Heart right ventricle (tissue), 16 donors: ENCODE results near the gene ARHGEF7. TPM values are rescaled to one million over a fixed set of nuclear protein-coding genes. Genes with fewer than 3 reads are reported as not detected.

ENCODE experiments used
- ATAC-seq, 8 donors: fragments of 200-7000 bp; cut with Tn5 transposase; one replicate each; pipeline ENCODE4 v1.9.1; 2020; ENCODE audit warnings: mild to moderate bottlenecking in 8 of 8, moderate library complexity in 8 of 8, moderate number of reproducible peaks in 1 of 8
- DNase-seq, 2 donors: peaks; one replicate each; pipeline ENCODE4 v3.0.0-alpha.2; 2020
- H3K27ac ChIP-seq, 10 donors: fragments of 200-600 bp; sonication (generic) in 2 of 10; one replicate each; pipeline versions ENCODE4 v1.5.0 to v1.8.0; 2020 to 2022; ENCODE audit warnings: mild to moderate bottlenecking in 3 of 10
- H3K27me3 ChIP-seq, 7 donors: fragments of 200-600 bp; one replicate each; pipeline ENCODE4 v1.8.0; 2021 to 2022; ENCODE audit warnings: mild to moderate bottlenecking in 2 of 7
- H3K36me3 ChIP-seq, 9 donors: fragments of 200-600 bp; sonication (generic) in 1 of 9; one replicate each; pipeline versions ENCODE4 v1.5.0 to v1.8.0; 2020 to 2022; ENCODE audit warnings: mild to moderate bottlenecking in 2 of 9
- H3K4me1 ChIP-seq, 9 donors: fragments of 200-600 bp; sonication (generic) in 1 of 9; one replicate each; pipeline versions ENCODE4 v1.5.0 to v1.8.0; 2020 to 2022; ENCODE audit warnings: mild to moderate bottlenecking in 4 of 9
- H3K4me3 ChIP-seq, 10 donors: fragments of 200-600 bp; sonication (generic) in 2 of 10; one replicate each; pipeline versions ENCODE4 v1.5.0 to v1.8.0; 2020 to 2022; ENCODE audit warnings: mild to moderate bottlenecking in 7 of 10, moderate library complexity in 2 of 10
- H3K9me3 ChIP-seq, 11 donors: fragments of 200-600 bp in 10 of 11; sonication (generic) in 2 of 11; one replicate each; pipeline versions ENCODE4 v1.5.0 to v1.8.0; 2013 to 2022; ENCODE audit warnings: mild to moderate bottlenecking in 2 of 11, control low read depth in 1 of 11, moderate library complexity in 1 of 11
- CTCF ChIP-seq, 9 donors: fragments of 200-600 bp; sonication (generic) in 2 of 9; IDR thresholded peaks; one replicate each; pipeline versions ENCODE4 v1.5.0 to v1.8.0; 2021 to 2022; ENCODE audit warnings: antibody characterized with exemption in 9 of 9, mild to moderate bottlenecking in 5 of 9, moderate library complexity in 1 of 9
- WGBS, 2 donors: extraction: QIAGEN DNeasy Blood & Tissue Kit; methylation state at CpG; one replicate each; pipeline ENCODE4 v1.1.7; 2013; ENCODE audit warnings: inconsistent platforms in 1 of 2; 5-methylcytosine and 5-hydroxymethylcytosine counted together
- intact Hi-C, 10 donors: fragments of 100-400 bp; cut with DNase I; formaldehyde crosslinking; loops; one replicate each; pipeline versions ENCODE4 v1.11.1 to v1.14.2; 2022
- polyA plus RNA-seq, 2 donors: library from polyadenylated mRNA; stranded (reverse); fragments of 200-250 nt; gene quantifications; one replicate each; pipeline ENCODE4 v1.2.3, GENCODE V29; 2013
- total RNA-seq, 10 donors: library from RNA; stranded (reverse); fragmentation: NEBNext Ultra II Directional in 3 of 10; extraction: Animal tissue kit (Norgen Biotek cat#: 25700) in 3 of 10; gene quantifications; one replicate each; pipeline versions ENCODE4 v1.2.1 to v1.2.4, GENCODE V29; 2021 to 2023
- donor health status: Arrhythmogenic right ventricular cardiomyopathy.
- donor health status: ischemic (EF 13 %, LVEDD 7.1; RV severe dilation, severe dysfunction).
- donor health status: healthy with polysubstance abuse.
- donor health status: DM: no; HTN: yes; CAD: no.
- donor health status: DM: no; HTN: no; CAD: no.
- donor health status: ischemic (EF 25% LVEDD 6.9; RV normal size, moderate dysfunction).
- donor health status: ischemic (EF 25% LVEDD 5.7; RV mildly dilated, moderate dysfunction).
- donor health status: healthy.
- donor health status: DM: yes; HTN: yes; CAD: no.
- donor health status: Ischemic cardiomyopathy.
- donor health status: ischemic (EF 35%, LVEDD 5.7; RV mildly dilated, moderate dysfunction).
- donor health status: nonischemic (EF 11% LVEDD 7.7; RV severe dilation, severe dysfunction).
- donor health status: DM: yes; HTN: yes; CAD: no.
- donor health status: PGD.
- donor health status: ischemic (EF 29% LVEDD 5.4; RV normal size, mild dysfunction).
- donor health status: nonischemic (EF 23%, LVEDD 6.1; RV moderate dilation, normal function).

The ARHGEF7 gene
- total and polyA plus RNA-seq, 12 donors = 18.4 to 56.6 (median 43.1) TPM

GRCh38 chr13:111318386-111318785, 203.3 kb downstream of the ARHGEF7 start:
- H3K27me3 ChIP-seq = no peaks in the 10 kb centered on the region
- H3K9me3 ChIP-seq = peaks cover 0 to under 1% (median 0%) of the 10 kb centered on the region in 11 donors
- no peaks in the 10 kb centered on the region for H3K4me1 ChIP-seq
- no peak for DNase-seq
- intact Hi-C loops = no loop called here
- peaks cover 0 to 19% (median 0%) of the 10 kb centered on the region in 9 donors for H3K36me3 ChIP-seq
- ATAC-seq = no peak
- no peak for TF ChIP-seq CTCF (IDR thresholded peaks at IDR 0.05)
- no peak overlapping the region for H3K27ac ChIP-seq
- 63 to 88% methylated on average over 13 of the region's 13 CpGs for WGBS, 2 donors
- no peak overlapping the region for H3K4me3 ChIP-seq

GRCh38 chr13:111319521-111319920, 204.4 kb downstream of the ARHGEF7 start:
- DNase-seq = no peak

GRCh38 chr13:111319998-111320911, 205.1 kb downstream of the ARHGEF7 start, which contains the start of gene TEX29:
Gene TEX29 (plus strand): TSS chr13:111320642. CDS start chr13:111320891, 249 bp downstream.
- WGBS, 2 donors = 70 to 80% methylated on average over 35 of the region's 35 CpGs
- Histone ChIP-seq H3K9me3 (no peaks in the 10 kb centered on the region), H3K4me1 (no peaks in the 10 kb centered on the region), H3K36me3 (peaks cover 0 to 19% (median 0%) of the 10 kb centered on the region in 9 donors), H3K27ac (no peak within 1 kb of the TSS), H3K4me3 (no peak within 1 kb of the TSS), H3K27me3 (peaks cover 0 to 4% (median 0%) of the 10 kb centered on the region in 7 donors)
- TF ChIP-seq CTCF (IDR thresholded peaks at IDR 0.05) = no peak
- no peak for ATAC-seq
- DNase-seq = no peak
- intact Hi-C loops = no loop called here

More at GRCh38 chr13:111319521-111319920, 204.4 kb downstream of the ARHGEF7 start:
- ATAC-seq = no peak
- Histone ChIP-seq H3K36me3 (peaks cover 0 to 19% (median 0%) of the 10 kb centered on the region in 9 donors), H3K9me3 (no peaks in the 10 kb centered on the region), H3K27me3 (peaks cover 0 to 4% (median 0%) of the 10 kb centered on the region in 7 donors), H3K27ac (no peak overlapping the region), H3K4me3 (no peak overlapping the region), H3K4me1 (no peaks in the 10 kb centered on the region)
- 86 to 94% methylated on average over 12 of the region's 12 CpGs for WGBS, 2 donors
- TF ChIP-seq CTCF (IDR thresholded peaks at IDR 0.05) = no peak
- intact Hi-C loops = no loop called here

GRCh38 chr13:111322001-111322915, 207.1 kb downstream of the ARHGEF7 start:
- Histone ChIP-seq H3K27ac (no peak overlapping the region), H3K27me3 (peaks cover 0 to 4% (median 0%) of the 10 kb centered on the region in 7 donors), H3K9me3 (no peaks in the 10 kb centered on the region), H3K4me1 (no peaks in the 10 kb centered on the region), H3K4me3 (no peak overlapping the region), H3K36me3 (peaks cover 0 to 4% (median 0%) of the 10 kb centered on the region in 9 donors)
- DNase-seq = no peak
- no peak for TF ChIP-seq CTCF (IDR thresholded peaks at IDR 0.05)
- WGBS, 2 donors = 85 to 94% methylated on average over 19 of the region's 19 CpGs
- intact Hi-C loops = no loop called here
- ATAC-seq = no peak
